ENCODE measurements around the gene DEDD2.
"Not testable (repeated sequence)": the region's sequence is repeated elsewhere in the genome, so short reads cannot be mapped to it uniquely, and the experiment has no call there.

The DEDD2 gene, protein sequence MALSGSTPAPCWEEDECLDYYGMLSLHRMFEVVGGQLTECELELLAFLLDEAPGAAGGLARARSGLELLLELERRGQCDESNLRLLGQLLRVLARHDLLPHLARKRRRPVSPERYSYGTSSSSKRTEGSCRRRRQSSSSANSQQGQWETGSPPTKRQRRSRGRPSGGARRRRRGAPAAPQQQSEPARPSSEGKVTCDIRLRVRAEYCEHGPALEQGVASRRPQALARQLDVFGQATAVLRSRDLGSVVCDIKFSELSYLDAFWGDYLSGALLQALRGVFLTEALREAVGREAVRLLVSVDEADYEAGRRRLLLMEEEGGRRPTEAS

DNA sequence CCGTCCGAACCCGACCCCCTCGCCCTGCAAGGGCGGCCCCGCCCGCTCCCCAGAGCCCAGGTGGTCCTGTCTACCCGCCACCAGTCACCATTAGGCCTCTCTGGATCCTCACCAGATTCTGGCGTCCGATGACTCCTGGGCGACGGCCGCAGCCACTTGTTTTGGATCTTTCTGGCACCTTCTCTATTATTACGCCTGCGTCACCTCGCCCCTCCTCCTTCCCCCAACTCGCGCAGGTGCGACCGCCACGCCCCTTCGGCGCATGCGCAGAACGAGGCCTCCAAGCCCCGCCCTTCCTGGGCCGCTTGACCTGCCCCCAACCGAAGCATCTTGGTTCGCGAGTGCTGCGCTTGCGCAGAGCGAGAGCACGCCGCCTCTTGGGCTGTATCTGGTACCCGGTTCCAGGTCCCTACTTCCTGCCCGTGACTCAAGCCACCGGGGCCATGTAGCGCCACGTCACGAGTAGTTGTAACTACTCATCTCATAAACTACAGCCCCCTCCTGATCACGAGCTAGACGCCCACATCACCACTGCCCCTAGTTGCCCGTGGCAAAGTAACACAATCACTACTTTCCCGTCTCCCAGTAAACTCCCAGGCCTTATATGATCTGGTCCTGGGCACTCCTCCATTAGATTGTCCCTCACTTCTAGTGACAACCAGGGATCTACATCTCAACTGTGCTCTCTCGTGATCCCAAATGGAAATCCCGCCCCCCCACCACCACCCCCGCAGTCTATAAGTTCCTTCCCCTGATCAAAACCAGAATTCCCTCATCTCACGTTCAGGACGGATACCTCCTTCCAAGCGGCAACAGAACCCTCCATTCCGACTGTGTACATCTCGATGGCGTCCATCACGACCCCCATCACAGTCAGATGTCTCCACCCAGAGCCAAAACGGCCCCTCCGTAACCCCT is at the start of gene DEDD2:
DEDD2 (minus strand) TSS at position 158 of the 918 bp plus-strand sequence. CDS start 670 bp downstream, outside the sequence.
- Histone ChIP-seq H3K36me3 (ENCODE audit: control insufficient read depth in 5 of 5, insufficient read depth in 5 of 5, low read length in 5 of 5) (peaks cover 7 to 22% (median 13%) of the 10 kb centered on the region in 5 donors), H3K4me1 (ENCODE audit: control insufficient read depth in 5 of 5, insufficient read depth in 5 of 5, low read length in 5 of 5) (peaks cover 9 to 62% (median 49%) of the 10 kb centered on the region in 5 donors), H3K27me3 (ENCODE audit: control insufficient read depth in 5 of 5, insufficient read depth in 4 of 5, low read length in 5 of 5) (no peaks in the 10 kb centered on the region), H3K9me3 (ENCODE audit: control insufficient read depth in 5 of 5, low read length in 5 of 5) (no peaks in the 10 kb centered on the region), H3K27ac (ENCODE audit: low read depth, low read length) (peak within 1 kb of the TSS; percentile 78), H3K4me3 (ENCODE audit: low read depth in 1 of 5, low read length in 5 of 5) (peak within 1 kb of the TSS; percentile 67 to 86 (median 85)), H3K9ac (ENCODE audit: low read length in 5 of 5) (peak within 1 kb of the TSS; percentile 68 to 92 (median 89))

DNA sequence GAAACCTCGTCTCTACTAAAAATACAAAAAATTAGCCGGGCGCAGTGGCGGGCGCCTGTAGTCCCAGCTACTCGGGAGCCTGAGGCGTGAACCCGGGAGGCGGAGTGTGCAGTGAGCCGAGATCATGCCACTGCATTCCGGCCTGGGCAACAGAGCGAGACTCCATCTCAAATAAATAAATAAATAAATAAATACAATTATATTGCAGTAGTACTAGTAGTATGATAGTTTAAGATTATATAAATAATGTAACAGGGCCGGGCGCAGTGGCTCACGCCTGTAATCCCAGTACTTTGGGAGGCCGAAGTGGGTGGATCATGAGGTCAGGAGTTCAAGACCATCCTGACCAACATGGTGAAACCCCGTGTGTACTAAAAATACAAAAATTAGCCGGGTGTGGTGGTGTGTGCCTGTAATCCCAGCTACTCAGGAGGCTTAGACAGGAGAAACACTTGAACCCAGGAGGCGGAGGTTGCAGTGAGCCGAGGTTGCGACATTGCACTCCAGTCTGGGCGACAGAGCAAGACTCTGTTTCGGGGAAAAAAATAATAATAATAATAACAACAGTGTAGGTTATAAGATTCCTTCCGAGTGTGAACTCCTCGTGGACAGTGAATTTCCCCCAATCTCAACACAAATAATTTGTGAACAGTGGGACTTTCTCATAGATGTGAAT is 49.6 kb upstream of the DEDD2 start:
- H3K9ac ChIP-seq (ENCODE audit: low read length in 5 of 5), result not testable (repeated sequence)
- Histone ChIP-seq H3K4me3 (ENCODE audit: low read depth in 1 of 5, low read length in 5 of 5) (peak overlapping the region in 1 of 5 donors; percentile 85), H3K4me1 (ENCODE audit: control insufficient read depth in 5 of 5, insufficient read depth in 5 of 5, low read length in 5 of 5) (peaks cover 12 to 32% (median 28%) of the 10 kb centered on the region in 5 donors)

DNA sequence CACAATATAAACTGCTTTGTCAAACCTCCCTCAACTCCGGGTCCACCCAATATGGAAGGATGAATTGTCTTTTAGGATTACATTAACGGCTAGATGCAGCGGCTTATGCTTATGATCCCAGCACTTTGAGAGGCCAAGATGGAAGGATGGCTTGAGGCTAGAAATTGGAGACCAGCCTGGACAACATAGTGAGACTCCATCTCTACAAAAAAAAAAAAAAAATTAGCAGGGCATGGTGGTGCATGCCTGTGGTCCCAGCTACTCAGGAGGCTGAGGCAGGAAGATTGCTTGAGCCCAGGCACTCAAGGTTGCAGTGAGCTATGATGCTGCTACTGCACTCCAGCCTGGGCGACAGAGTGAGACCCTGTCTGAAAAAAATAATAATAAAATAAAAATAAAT is 48.6 kb upstream of the DEDD2 start:
- not testable (repeated sequence) for H3K27me3 ChIP-seq (ENCODE audit: control insufficient read depth in 5 of 5, insufficient read depth in 4 of 5, low read length in 5 of 5); H3K9ac ChIP-seq (ENCODE audit: low read length in 5 of 5)

More for the DNA sequence above, 49.6 kb upstream of the DEDD2 start:
- H3K27me3 ChIP-seq (ENCODE audit: control insufficient read depth in 5 of 5, insufficient read depth in 4 of 5, low read length in 5 of 5); H3K36me3 ChIP-seq (ENCODE audit: control insufficient read depth in 5 of 5, insufficient read depth in 5 of 5, low read length in 5 of 5); H3K9me3 ChIP-seq (ENCODE audit: control insufficient read depth in 5 of 5, low read length in 5 of 5): not testable (repeated sequence)
- H3K27ac ChIP-seq (ENCODE audit: low read depth, low read length), result peak overlapping the region; percentile 98

DNA sequence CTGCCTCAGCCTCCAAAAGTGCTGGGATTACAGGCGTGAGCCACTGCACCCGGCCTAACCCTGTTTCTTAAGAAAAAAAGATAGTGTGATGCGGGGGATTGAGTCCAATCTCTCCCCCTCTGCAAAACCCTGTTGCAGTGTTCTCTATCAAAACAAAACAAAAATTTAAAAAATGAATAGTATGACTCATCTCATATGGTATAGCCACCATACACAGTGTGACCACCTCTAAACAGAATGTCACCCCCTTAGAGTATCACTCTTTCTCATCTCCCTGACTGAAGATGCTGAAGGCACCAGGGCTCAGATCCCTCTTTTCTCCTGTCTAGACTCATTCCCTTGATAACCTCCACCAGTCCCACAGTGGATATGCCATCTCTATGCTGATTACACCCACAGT is 44.3 kb upstream of the DEDD2 start:
- Histone ChIP-seq H3K36me3 (ENCODE audit: control insufficient read depth in 5 of 5, insufficient read depth in 5 of 5, low read length in 5 of 5) (no peaks in the 10 kb centered on the region), H3K4me3 (ENCODE audit: low read depth in 1 of 5, low read length in 5 of 5) (no peak overlapping the region), H3K4me1 (ENCODE audit: control insufficient read depth in 5 of 5, insufficient read depth in 5 of 5, low read length in 5 of 5) (peaks cover 0 to 2% (median 0%) of the 10 kb centered on the region in 5 donors), H3K27ac (ENCODE audit: low read depth, low read length) (no peak overlapping the region), H3K27me3 (ENCODE audit: control insufficient read depth in 5 of 5, insufficient read depth in 4 of 5, low read length in 5 of 5) (no peaks in the 10 kb centered on the region), H3K9me3 (ENCODE audit: control insufficient read depth in 5 of 5, low read length in 5 of 5) (no peaks in the 10 kb centered on the region), H3K9ac (ENCODE audit: low read length in 5 of 5) (no peak overlapping the region)

More for the DNA sequence above, 48.6 kb upstream of the DEDD2 start:
- H3K27ac ChIP-seq (ENCODE audit: low read depth, low read length); H3K36me3 ChIP-seq (ENCODE audit: control insufficient read depth in 5 of 5, insufficient read depth in 5 of 5, low read length in 5 of 5); H3K4me3 ChIP-seq (ENCODE audit: low read depth in 1 of 5, low read length in 5 of 5); H3K9me3 ChIP-seq (ENCODE audit: control insufficient read depth in 5 of 5, low read length in 5 of 5): not testable (repeated sequence)
- H3K4me1 ChIP-seq (ENCODE audit: control insufficient read depth in 5 of 5, insufficient read depth in 5 of 5, low read length in 5 of 5), result peaks cover 10 to 25% (median 24%) of the 10 kb centered on the region in 5 donors

DNA sequence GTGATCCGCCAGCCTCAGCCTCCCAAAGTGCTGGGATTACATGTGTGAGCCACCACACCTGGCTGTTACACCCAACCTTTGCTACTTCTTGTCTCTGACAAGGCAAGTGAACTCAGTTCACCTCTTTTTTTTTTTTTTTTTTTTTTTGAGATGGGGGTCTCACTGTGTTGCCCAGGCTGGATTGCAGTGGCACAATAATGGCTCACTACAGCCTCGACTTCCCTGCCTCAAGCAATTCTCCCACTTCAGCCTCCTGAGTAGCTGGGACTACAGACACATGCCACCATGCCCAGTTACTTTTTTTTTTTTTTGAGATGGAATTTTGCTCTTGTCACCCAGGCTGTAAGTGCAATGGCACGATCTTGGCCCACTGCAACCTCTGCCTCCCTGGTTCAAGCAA is 40.4 kb upstream of the DEDD2 start:
- not testable (repeated sequence) for H3K27me3 ChIP-seq (ENCODE audit: control insufficient read depth in 5 of 5, insufficient read depth in 4 of 5, low read length in 5 of 5); H3K4me3 ChIP-seq (ENCODE audit: low read depth in 1 of 5, low read length in 5 of 5); H3K27ac ChIP-seq (ENCODE audit: low read depth, low read length); H3K9me3 ChIP-seq (ENCODE audit: control insufficient read depth in 5 of 5, low read length in 5 of 5); H3K9ac ChIP-seq (ENCODE audit: low read length in 5 of 5); H3K36me3 ChIP-seq (ENCODE audit: control insufficient read depth in 5 of 5, insufficient read depth in 5 of 5, low read length in 5 of 5)
- peaks cover 0 to 21% (median 18%) of the 10 kb centered on the region in 5 donors for H3K4me1 ChIP-seq (ENCODE audit: control insufficient read depth in 5 of 5, insufficient read depth in 5 of 5, low read length in 5 of 5)

DNA sequence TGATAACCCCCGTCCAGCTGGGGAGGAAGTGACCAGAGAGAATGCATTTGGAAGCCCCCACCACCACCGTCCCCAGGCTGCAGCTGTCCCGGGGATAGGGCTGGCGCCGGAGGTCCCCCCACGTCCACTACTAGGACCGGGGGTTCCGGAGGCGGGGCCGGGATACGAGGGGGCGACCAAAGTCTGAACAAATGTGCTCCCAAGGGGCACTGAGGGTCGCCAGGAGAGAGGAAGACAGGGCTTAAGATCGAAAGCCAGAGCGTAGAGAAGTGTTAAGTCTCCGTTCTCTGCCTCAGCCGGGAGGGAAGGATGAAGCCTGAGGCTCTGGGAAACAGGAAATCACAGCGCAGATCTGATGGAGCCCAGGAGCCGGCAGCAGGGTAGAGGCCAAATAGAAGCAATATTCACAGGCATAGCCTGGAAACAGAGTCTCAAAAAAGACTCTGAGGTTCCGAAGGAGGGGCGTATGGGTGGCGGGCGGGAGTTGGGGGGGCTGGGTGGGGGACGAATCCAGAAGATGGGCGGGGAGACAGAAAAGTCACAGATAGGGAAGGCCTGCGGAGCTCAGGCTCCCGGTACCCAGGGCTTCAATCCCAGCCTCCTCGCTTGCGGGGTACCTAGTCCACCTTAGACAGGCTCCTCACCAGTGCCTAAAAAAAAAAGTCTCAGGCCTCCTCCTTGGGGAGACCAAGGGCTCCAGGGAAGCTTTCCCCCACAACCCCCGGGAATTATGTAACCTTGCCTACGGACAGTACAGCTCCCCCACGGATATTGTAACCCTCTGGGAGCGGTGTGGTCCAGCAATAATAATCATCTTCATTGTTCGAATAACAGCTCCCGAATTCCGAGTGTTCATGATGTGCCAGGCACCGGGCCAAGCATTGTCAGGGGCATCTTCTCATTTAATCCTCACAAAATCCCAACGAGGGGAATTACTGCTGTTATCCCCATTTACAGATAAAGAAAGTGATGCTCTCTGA is 38.6 kb upstream of the DEDD2 start:
- Histone ChIP-seq H3K36me3 (ENCODE audit: control insufficient read depth in 5 of 5, insufficient read depth in 5 of 5, low read length in 5 of 5) (no peaks in the 10 kb centered on the region), H3K4me1 (ENCODE audit: control insufficient read depth in 5 of 5, insufficient read depth in 5 of 5, low read length in 5 of 5) (peaks cover 0 to 38% (median 35%) of the 10 kb centered on the region in 5 donors), H3K9me3 (ENCODE audit: control insufficient read depth in 5 of 5, low read length in 5 of 5) (no peaks in the 10 kb centered on the region), H3K27me3 (ENCODE audit: control insufficient read depth in 5 of 5, insufficient read depth in 4 of 5, low read length in 5 of 5) (peaks cover 0 to 3% (median 0%) of the 10 kb centered on the region in 5 donors), H3K27ac (ENCODE audit: low read depth, low read length) (peak overlapping the region; percentile 80), H3K4me3 (ENCODE audit: low read depth in 1 of 5, low read length in 5 of 5) (peak overlapping the region; percentile 60 to 92 (median 74)), H3K9ac (ENCODE audit: low read length in 5 of 5) (peak overlapping the region in 4 of 5 donors; percentile 48 to 71 (median 66))

DNA sequence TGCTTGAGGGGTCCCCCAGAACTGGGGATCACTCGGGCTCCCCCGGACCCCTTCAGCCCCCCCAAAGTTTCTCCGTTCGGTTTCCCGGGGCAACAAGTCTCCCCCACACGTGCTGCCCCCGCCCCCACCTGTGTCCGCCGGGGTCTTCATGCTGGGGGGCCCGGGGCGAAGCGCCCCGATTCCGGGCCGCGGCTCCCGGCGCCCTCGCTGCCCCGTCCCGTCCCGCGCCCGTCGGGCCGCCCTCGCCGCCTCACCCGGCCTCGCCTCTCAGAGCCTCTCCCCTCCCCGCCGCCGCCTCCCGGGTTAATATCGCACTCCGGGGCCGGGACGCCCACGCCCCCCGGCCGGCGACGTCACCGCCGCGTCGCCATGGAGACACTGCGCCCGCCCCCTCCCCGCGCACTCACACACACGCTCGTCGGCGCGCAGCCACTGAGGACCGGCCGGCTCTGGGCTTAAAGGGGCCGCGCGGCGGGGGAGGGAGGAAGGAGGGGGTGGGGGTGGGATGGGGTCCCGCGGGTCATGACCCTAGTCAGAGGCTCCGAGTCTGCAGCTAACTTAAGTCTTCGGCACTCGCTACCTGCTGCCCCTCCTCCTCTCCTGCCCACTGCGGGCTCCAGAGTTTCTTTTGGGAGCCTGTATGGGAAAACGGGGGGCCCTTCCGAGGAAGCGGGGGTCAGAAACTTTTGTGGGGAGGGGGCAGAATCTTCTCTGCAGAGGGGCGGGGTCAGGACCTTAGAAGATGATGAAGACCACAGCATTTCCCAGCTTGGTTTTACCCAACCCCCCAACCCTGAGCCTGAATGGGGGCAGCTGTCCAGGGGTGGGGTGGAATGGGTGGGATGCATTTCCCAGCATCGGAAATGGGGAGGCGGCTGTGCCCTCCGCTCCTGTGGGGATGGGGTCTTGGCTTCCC is 37.6 kb upstream of the DEDD2 start, which contains the start of gene ERF:
ERF (minus strand) TSS at position 279 of the 916 bp plus-strand sequence; CDS start at position 150, 129 bp downstream.
- no peaks in the 10 kb centered on the region for H3K9me3 ChIP-seq (ENCODE audit: control insufficient read depth in 5 of 5, low read length in 5 of 5)
- H3K9ac ChIP-seq (ENCODE audit: low read length in 5 of 5), result peak within 1 kb of the TSS in 4 of 5 donors; percentile 83 to 92 (median 90)
- H3K4me1 ChIP-seq (ENCODE audit: control insufficient read depth in 5 of 5, insufficient read depth in 5 of 5, low read length in 5 of 5), result peaks cover 3 to 47% (median 44%) of the 10 kb centered on the region in 5 donors
- H3K36me3 ChIP-seq (ENCODE audit: control insufficient read depth in 5 of 5, insufficient read depth in 5 of 5, low read length in 5 of 5), result peaks cover 0 to 3% (median under 1%) of the 10 kb centered on the region in 5 donors
- peak within 1 kb of the TSS; percentile 84 for H3K27ac ChIP-seq (ENCODE audit: low read depth, low read length)
- peak within 1 kb of the TSS; percentile 74 to 92 (median 85) for H3K4me3 ChIP-seq (ENCODE audit: low read depth in 1 of 5, low read length in 5 of 5)
- peaks cover 0 to 3% (median 0%) of the 10 kb centered on the region in 5 donors for H3K27me3 ChIP-seq (ENCODE audit: control insufficient read depth in 5 of 5, insufficient read depth in 4 of 5, low read length in 5 of 5)

DNA sequence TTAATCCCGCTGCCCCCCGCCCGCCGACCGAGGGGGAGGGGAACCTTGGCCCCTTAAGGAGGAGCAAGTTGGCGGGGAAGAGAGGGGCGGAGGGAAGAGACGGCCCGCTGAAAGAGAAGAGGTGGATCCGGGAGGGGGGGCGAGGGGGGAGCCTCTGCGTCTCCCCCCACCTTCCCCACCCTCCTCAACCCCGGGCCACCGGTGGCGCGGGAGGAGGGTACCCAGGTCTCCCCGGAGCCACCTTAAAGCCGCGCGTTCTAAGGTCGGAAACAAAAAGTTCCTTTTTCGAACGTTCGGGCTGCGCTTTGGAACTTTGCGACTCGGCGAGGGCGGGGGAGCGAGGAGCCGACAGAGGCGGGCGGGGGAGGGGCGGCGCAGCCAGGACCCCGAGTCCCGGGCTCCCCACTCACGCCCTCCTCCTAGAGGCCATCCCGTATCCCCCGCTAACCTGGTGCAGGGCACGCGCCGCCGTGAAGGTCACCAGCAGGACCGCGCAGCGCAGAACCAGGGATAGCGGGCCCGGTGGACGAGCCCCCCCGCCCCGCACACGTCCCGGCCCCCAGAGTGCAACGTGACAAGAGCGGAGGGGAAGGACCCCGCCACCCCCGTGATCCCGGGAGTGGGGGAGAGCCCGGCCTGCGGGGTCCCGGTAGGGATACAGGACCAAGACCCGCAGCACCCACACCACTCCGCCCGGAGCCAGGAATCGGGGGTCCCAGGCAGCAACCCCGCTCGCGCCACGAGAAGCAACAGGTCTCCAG is 36.8 kb upstream of the DEDD2 start:
- peaks cover 0 to 12% (median 7%) of the 10 kb centered on the region in 5 donors for H3K36me3 ChIP-seq (ENCODE audit: control insufficient read depth in 5 of 5, insufficient read depth in 5 of 5, low read length in 5 of 5)
- no peaks in the 10 kb centered on the region for H3K9me3 ChIP-seq (ENCODE audit: control insufficient read depth in 5 of 5, low read length in 5 of 5)
- peak overlapping the region; percentile 84 for H3K27ac ChIP-seq (ENCODE audit: low read depth, low read length)
- peaks cover 0 to 3% (median 0%) of the 10 kb centered on the region in 5 donors for H3K27me3 ChIP-seq (ENCODE audit: control insufficient read depth in 5 of 5, insufficient read depth in 4 of 5, low read length in 5 of 5)
- H3K9ac ChIP-seq (ENCODE audit: low read length in 5 of 5), result peak overlapping the region in 4 of 5 donors; percentile 83 to 92 (median 90)
- H3K4me1 ChIP-seq (ENCODE audit: control insufficient read depth in 5 of 5, insufficient read depth in 5 of 5, low read length in 5 of 5), result peaks cover 8 to 55% (median 48%) of the 10 kb centered on the region in 5 donors
- peak overlapping the region in 4 of 5 donors; percentile 80 to 92 (median 86) for H3K4me3 ChIP-seq (ENCODE audit: low read depth in 1 of 5, low read length in 5 of 5)

Data from subcutaneous abdominal adipose tissue (tissue), 5 donors.